ENCODE data around the gene HECTD4.
A peak's percentile ranks its signal among the peaks of the same experiment; 100 is the strongest.
"Not testable (repeated sequence)": the region's sequence is repeated elsewhere in the genome, so short reads cannot be mapped to it uniquely, and the experiment has no call there.

Gene HECTD4

DNA sequence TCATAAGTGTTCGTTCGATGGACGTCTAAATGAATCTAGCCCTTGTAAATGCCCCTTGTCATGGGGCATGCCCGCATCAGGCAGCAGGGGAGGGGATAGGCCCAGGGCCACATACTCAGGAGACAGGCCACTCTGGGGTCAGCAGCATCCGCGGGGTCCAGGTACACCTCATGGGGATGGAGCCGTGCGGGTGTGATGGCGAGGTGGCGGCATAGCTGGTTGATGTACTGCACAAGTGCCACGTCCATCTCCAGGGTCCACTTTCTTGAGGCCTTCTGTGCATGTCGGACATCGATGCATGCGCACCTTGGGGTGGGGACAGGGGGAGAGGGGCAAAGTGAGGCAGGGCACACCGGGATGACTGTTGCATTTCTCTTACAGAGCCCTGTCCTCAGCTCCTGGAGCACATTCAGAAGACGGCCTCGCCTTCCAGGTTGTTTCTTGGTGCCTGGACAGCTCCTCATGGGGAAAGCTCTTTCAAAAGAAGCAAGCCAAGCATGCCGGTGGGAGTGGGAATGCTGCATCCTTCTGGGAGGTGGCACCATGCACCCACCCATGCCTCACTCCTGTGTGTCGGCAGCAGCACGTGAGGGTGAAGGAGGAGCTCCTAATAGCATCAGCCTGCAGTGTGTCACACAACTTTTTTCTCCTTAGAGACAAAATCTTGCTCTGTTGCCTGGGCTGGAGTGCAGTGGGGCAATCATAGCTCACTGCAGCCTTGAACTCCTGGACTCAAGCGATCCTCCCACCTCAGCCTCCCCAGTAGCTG, 209.5 kb downstream of the HECTD4 start:
- no peak for DNase-seq

DNA sequence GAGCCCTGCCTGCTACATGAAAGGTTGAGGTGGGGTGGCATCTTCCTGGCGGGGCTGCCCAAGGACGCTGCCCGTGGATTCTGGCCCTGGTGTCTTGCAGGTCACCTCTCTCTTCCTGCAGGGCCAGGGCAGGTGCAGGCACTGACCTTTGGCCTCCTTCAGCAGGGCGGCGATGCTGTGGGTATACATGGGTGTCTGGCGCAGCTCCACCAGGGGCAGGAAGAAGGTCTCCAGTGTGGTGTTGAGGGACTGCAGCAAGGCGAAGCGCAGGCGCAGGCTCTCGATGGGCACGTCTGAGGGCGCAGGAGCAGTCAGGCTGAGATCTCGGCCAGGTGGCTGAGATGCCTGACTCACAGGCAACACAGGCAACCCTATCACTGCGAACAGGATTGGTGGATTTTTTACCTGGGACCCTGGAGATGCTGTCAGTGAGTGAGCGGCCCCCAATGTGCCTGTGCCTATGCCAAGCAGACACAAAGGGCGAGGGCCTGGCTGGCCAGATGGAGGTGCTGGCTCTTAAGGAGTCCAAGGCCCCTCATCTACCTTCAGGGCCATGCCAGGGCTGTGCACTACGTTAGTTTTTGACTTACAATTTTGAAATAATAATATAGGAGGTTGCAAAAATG, 211.1 kb downstream of the HECTD4 start:
- no peak for DNase-seq

DNA sequence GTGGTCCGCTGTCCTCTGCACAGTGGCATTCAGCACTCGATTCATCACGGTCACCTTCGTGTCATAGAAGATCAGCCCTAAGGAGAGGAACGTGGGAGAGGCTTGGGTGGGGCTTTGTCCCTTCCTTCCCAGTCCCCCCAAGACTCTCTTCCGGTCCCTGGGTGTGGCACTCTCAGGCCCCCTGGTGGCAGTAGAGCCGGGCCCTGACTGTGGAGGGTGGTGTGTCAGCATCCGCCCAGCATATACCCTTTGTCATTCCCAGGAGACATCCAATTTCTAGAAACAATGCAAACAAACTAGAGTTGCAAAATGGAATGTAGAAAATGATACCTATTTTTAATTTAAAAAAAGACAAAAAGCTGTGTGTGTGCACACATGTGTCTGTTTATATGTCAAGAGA, 211.9 kb downstream of the HECTD4 start:
- peak; percentile 6 to 20 for DNase-seq

DNA sequence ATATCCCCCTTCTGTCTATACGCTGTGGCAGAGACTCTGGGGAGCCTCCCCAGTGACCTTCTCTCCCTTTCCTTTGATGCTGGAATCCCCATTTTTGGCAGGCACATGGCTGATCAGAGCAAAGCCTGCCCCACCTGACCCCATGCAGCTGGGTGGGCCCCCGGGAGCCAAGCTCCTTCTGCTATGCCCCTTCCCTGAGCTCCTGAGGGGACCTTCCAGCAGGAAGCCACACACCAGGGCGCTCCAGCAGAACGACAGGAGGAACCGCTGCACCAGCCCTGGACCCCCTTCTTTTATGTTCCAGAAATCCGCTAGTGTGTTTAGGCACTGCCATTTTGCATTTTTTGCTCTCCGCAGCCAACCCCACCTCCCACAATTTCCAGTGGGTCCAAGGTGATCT, 212.3 kb downstream of the HECTD4 start:
- DNase-seq: no peak

DNA sequence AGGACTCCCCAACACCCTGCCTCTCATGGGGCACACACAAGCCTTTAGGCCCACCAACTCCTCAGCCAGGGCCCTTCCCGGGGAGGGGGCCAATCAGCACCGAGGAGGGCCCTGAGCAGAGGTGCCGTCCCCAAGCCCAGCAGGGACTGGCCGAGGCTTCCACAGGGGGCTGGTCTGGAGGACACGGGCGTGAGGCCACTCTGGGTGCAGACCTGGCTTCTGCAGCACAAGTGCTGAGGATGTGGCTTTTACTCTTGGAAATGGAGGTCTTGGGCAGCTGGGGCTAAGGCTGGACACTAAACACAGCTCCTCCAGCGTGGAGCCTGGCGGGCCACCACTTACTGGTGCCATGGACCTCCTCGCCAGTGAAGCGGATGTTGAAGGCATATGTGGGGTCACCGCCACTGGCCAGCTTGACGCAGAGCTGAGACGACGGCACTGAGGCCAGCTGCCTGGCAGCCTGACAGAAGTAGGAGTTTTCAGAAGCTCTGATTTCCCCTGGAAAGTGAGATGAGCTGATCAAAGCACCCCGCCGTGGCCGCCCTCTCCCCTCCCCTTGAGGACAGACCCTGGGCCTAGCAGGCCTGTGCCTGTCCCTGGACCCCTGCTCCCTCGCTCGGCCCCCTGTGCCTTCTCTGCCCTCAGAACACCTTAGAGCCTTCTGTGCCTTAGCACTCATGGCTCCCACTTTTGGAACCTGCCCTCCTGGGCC, 212.9 kb downstream of the HECTD4 start:
- DNase-seq: no peak

DNA sequence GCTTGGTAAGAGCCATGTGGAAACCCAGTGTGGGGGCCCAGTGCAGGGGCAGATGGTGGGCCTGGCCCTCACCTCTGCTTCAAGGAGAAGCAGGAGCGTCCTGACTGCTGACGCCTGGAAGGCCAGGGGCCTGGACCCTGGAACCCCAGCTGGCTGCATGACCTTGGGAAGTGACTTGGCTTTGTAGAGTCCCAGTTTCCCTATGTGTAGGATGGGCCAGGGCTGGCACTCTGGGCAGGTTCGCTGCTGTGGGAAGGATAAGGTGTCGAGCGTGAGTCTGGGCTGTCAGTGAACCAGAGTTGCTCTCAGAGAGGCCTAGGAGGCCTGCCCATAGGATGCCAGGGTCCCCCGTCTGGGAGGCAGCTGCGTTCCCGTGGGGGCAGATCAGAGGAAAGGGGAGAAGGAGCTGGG, 213.7 kb downstream of the HECTD4 start:
- DNase-seq: no peak

GRCh38 chr12:112167718-112168525, 214.3 kb downstream of the HECTD4 start:
- DNase-seq: no peak

DNA sequence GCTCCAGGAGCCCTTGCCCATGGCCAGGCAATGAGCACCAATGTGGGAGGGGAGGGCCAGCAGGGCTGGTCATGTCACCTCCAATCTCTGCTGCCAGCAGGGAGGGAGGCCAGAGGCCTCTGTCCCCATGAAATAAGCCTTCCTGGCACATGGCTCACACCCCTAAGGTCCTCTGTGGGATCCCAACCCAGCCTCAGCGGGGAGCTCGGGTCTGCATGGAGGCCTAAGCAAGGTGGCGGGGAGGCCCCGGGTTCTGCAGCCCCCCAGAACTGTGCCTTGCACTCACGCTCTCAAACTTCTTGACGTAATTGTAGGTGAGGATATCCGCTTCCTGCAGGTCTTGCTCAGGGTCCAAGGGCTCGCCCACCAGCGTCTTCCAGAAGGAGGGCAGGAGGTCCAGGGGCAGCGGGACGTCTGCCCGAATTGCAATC, 215.2 kb downstream of the HECTD4 start:
- no peak for DNase-seq

GRCh38 chr12:112166051-112167015, 215.9 kb downstream of the HECTD4 start:
- DNase-seq: no peak

DNA sequence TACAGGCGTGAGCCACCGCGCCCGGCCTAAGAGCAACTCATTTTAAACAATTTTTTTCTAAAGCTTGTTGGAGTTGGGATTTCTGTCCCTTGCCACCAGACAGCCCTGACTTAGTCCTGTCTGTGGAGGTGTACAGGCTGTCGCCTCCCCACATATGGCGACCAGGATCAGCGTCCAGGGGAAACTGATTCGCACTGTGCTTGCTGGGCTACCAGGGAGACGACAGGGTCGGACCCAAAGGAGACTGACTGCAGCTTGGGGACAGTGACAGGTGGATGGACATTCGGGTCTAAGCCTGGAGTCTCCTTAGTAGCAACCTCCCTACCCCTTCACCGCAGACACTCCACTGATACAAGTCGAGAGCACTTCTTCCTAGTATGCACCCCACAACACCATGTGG, 216.6 kb downstream of the HECTD4 start:
- DNase-seq: no peak

- no peak for DNase-seq
Measured at GRCh38 chr12:112164011-112164660, 218.1 kb downstream of the HECTD4 start.

DNA sequence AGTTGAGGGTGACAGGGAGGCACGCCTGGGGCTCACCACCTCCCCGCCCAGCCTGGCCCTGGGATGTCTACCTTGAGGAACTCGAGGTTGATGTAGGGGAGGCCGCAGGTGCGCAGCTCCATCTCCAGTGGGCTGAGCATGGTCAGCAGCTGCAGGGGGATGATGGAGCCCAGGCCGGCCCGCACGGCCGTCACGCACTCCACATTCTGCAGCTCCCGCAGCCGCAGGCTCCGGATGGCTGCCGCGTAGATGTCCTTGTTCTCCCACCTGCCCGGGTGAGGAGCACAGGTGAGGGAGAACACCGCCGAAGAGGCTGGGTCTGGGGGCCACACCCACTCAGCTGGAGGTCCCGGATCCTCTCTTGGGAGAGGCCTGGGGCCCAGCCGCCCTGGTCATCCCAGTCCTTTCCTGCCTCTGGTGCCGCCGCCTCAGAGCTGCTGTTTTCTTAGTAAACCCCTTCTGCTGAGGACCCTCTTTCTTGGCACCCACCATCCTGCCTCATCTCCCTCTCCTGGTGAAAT, 218.7 kb downstream of the HECTD4 start:
- DNase-seq: no peak

DNA sequence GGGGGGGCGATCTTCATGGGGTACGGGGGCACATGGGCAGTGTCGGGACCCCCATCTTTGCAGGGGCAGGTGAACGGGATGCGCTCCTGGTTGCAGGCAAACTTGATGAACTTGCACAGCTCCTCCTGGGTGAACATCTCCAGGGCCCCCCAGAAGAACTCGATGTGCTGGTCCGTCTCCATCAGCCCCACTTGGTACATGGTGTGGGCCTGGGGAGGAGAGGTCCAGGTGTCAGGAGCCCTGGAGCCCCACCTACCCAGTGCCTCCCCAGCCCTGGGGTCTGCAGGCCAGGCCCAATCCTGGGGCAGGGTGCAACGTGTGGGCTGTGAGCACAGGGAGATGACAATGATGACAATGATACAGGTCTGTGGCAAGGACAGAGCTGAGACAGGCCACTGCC, 219.2 kb downstream of the HECTD4 start:
- DNase-seq: no peak

GRCh38 chr12:112162241-112162790, 219.9 kb downstream of the HECTD4 start:
- no peak for DNase-seq

DNA sequence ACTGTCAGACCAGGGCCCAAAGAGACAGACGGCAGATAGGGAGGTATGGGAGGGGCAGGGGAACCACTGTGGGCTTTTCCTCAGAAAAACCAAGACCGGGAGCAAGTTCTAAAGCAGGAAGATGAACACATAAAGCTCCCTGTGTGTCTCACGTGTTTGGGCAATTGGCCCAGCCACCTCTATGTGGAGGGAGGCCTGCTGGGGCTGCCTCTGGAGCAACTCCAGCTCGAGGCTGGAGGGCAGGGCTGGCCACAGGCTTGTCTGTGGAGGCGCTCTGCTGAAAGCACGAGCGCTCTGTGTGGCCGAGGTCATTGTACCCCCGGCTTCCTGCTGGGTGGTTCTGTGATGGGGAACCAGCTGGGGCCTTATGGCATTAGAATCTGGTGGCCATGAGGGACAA, 220.5 kb downstream of the HECTD4 start:
- DNase-seq: no peak

GRCh38 chr12:112160611-112161010, 221.6 kb downstream of the HECTD4 start:
- DNase-seq: no peak

DNA sequence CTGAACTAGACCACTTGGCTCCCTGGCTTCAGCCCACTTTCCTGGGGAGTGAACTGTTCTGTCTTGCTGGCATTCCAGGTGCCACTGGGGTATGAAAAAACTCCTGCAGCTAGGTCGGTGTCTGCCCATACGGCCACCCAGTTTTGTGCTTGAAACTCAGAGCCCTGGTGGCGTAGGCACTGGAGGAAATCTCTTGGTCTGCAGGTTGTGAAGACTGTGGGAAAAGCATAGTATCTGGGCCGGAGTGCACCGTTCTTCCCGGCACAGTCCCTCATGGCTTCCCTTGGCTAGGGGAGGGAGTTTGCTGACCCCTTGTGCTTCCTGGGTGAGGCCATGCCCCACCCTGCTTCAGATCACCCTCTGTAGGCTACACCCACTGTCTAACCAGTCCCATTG, 223.1 kb downstream of the HECTD4 start:
- DNase-seq: no peak

GRCh38 chr12:112158461-112159145, 223.6 kb downstream of the HECTD4 start:
- not testable (repeated sequence) for DNase-seq

- DNase-seq: no peak
Measured at GRCh38 chr12:112153893-112154219, 228.4 kb downstream of the HECTD4 start.

Measured in inflammatory macrophage (primary cell).